ENCODE data around the gene RB1. TPM values are rescaled to one million over a fixed set of nuclear protein-coding genes. Genes with fewer than 3 reads are reported as not detected.

RB1 gene
- polyA plus RNA-seq (2013, experiment 1 of 4), result 27.4 TPM
- 29.1 TPM for polyA plus RNA-seq (2013, experiment 2 of 4)
- 25.4 TPM for polyA plus RNA-seq (2013, experiment 3 of 4)
- polyA plus RNA-seq (2013, experiment 4 of 4), result 28.0 TPM

GRCh38 chr13:48303359-48304142 lies at the start of gene RB1:
RB1 (plus strand) TSS chr13:48303751; CDS start chr13:48303913, 162 bp downstream.
- H3K36me3 ChIP-seq (ENCODE audit: control insufficient read depth, insufficient read depth, low read length), result no peaks in the 10 kb centered on the region
- H3K27me3 ChIP-seq (ENCODE audit: control insufficient read depth, insufficient read depth, low read length, poor library complexity, severe bottlenecking), result no peaks in the 10 kb centered on the region
- peaks cover 4% of the 10 kb centered on the region for H3K4me1 ChIP-seq (ENCODE audit: control insufficient read depth, insufficient read depth, low read length)
- H3K4me3 ChIP-seq (ENCODE audit: insufficient read depth, low read depth, low read length), result peak within 1 kb of the TSS; percentile 88
- H3K27ac ChIP-seq (ENCODE audit: insufficient read depth, low read depth, low read length, poor library complexity, severe bottlenecking), result peak within 1 kb of the TSS; percentile 92
- no peaks in the 10 kb centered on the region for H3K9me3 ChIP-seq (ENCODE audit: control insufficient read depth, low read length)
- 0% methylated on average over 96 of the region's 96 CpGs for WGBS, 2 experiments

GRCh38 chr13:48253849-48254248 lies 49.7 kb upstream of the RB1 start:
- Histone ChIP-seq H3K27ac (ENCODE audit: insufficient read depth, low read depth, low read length, poor library complexity, severe bottlenecking) (no peak overlapping the region), H3K27me3 (ENCODE audit: control insufficient read depth, insufficient read depth, low read length, poor library complexity, severe bottlenecking) (no peaks in the 10 kb centered on the region), H3K4me1 (ENCODE audit: control insufficient read depth, insufficient read depth, low read length) (no peaks in the 10 kb centered on the region), H3K36me3 (ENCODE audit: control insufficient read depth, insufficient read depth, low read length) (no peaks in the 10 kb centered on the region), H3K4me3 (ENCODE audit: insufficient read depth, low read depth, low read length) (no peak overlapping the region), H3K9me3 (ENCODE audit: control insufficient read depth, low read length) (no peaks in the 10 kb centered on the region)
- 92 to 100% methylated on average over 2 of the region's 2 CpGs for WGBS, 2 experiments

DNA sequence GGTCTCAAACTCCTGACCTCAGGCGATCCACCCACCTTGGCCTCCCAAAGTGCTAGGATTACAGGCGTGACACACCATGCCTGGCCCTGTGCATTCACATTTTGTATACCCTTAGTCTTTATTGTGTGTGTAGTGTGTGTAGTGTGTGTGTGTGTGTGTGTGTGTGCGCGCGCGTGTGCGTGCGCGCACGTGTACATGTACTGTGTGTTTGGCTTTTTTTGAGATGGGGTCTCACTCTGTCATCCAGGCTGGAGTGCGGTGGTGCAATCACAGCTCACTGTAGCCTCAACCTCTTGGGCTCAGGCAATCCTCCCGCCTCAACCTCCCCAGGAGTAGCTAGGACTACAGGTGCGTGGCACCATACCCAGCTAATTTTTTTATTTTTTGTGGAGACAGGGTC lies 48.5 kb upstream of the RB1 start:
- WGBS, 2 experiments, result 80 to 88% methylated on average over 13 of the region's 13 CpGs
- H3K27me3 ChIP-seq (ENCODE audit: control insufficient read depth, insufficient read depth, low read length, poor library complexity, severe bottlenecking), result no peaks in the 10 kb centered on the region
- no peak overlapping the region for H3K27ac ChIP-seq (ENCODE audit: insufficient read depth, low read depth, low read length, poor library complexity, severe bottlenecking)
- H3K36me3 ChIP-seq (ENCODE audit: control insufficient read depth, insufficient read depth, low read length), result no peaks in the 10 kb centered on the region
- no peaks in the 10 kb centered on the region for H3K4me1 ChIP-seq (ENCODE audit: control insufficient read depth, insufficient read depth, low read length)
- H3K9me3 ChIP-seq (ENCODE audit: control insufficient read depth, low read length), result no peaks in the 10 kb centered on the region
- no peak overlapping the region for H3K4me3 ChIP-seq (ENCODE audit: insufficient read depth, low read depth, low read length)

DNA sequence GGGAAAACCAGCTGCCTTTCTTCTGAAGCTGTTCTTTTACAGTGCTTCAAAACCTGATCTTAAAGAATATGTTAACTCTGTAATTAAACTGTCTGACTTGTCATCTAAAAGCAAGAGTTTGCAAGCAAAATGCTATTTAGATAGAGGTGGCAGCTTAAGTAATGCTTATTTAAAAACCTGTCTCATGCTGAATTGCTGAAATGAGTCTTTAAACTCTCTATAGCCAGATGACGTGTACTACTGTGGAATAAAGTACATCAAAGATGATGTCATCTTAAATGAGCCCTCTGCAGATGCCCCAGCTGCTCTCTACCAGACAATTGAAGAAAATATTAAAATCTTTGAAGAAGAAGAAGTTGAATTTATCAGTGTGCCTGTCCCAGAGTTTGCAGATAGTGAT lies 47.6 kb upstream of the RB1 start:
- H3K4me3 ChIP-seq (ENCODE audit: insufficient read depth, low read depth, low read length), result no peak overlapping the region
- H3K27me3 ChIP-seq (ENCODE audit: control insufficient read depth, insufficient read depth, low read length, poor library complexity, severe bottlenecking), result no peaks in the 10 kb centered on the region
- 93 to 100% methylated on average over 1 of the region's 1 CpG for WGBS, 2 experiments
- no peaks in the 10 kb centered on the region for H3K9me3 ChIP-seq (ENCODE audit: control insufficient read depth, low read length)
- H3K4me1 ChIP-seq (ENCODE audit: control insufficient read depth, insufficient read depth, low read length), result no peaks in the 10 kb centered on the region
- no peaks in the 10 kb centered on the region for H3K36me3 ChIP-seq (ENCODE audit: control insufficient read depth, insufficient read depth, low read length)
- no peak overlapping the region for H3K27ac ChIP-seq (ENCODE audit: insufficient read depth, low read depth, low read length, poor library complexity, severe bottlenecking)

DNA sequence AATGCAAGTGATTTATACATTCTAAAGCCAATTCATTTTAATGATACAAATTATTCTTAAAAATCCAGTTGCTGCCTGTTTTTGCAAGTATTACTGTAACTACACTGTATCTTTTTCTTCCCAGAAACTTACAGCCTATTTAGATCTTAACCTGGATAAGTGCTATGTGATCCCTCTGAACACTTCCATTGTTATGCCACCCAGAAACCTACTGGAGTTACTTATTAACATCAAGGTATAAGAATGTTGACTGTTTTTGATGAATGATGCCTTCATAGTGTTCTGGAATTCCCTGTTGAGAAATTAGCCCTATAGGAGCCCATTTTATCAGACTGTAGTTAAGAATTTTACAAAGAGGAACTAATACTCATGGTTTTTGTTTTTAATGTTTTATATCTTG lies 45.5 kb upstream of the RB1 start:
- no peak overlapping the region for H3K27ac ChIP-seq (ENCODE audit: insufficient read depth, low read depth, low read length, poor library complexity, severe bottlenecking)
- H3K4me3 ChIP-seq (ENCODE audit: insufficient read depth, low read depth, low read length), result no peak overlapping the region
- H3K27me3 ChIP-seq (ENCODE audit: control insufficient read depth, insufficient read depth, low read length, poor library complexity, severe bottlenecking), result no peaks in the 10 kb centered on the region
- peaks cover 7% of the 10 kb centered on the region for H3K36me3 ChIP-seq (ENCODE audit: control insufficient read depth, insufficient read depth, low read length)
- H3K4me1 ChIP-seq (ENCODE audit: control insufficient read depth, insufficient read depth, low read length), result no peaks in the 10 kb centered on the region
- H3K9me3 ChIP-seq (ENCODE audit: control insufficient read depth, low read length), result no peaks in the 10 kb centered on the region

GRCh38 chr13:48258430-48258829 lies 45.1 kb upstream of the RB1 start:
- WGBS, 2 experiments, result 94 to 100% methylated on average over 3 of the region's 3 CpGs

DNA sequence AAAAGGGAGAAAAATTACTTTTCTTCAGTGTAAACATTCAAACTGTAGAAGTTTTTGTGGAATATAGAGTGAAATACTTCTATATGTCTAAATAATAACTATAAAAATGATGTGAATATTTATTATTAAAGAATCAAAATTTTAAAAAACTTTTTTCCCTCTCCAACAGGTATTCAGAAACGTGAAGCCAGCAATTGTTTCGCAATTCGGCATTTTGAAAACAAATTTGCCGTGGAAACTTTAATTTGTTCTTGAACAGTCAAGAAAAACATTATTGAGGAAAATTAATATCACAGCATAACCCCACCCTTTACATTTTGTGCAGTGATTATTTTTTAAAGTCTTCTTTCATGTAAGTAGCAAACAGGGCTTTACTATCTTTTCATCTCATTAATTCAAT lies 42.6 kb upstream of the RB1 start:
- 95 to 97% methylated on average over 4 of the region's 4 CpGs for WGBS, 2 experiments
- Histone ChIP-seq H3K27ac (ENCODE audit: insufficient read depth, low read depth, low read length, poor library complexity, severe bottlenecking) (no peak overlapping the region), H3K27me3 (ENCODE audit: control insufficient read depth, insufficient read depth, low read length, poor library complexity, severe bottlenecking) (no peaks in the 10 kb centered on the region), H3K4me1 (ENCODE audit: control insufficient read depth, insufficient read depth, low read length) (no peaks in the 10 kb centered on the region), H3K9me3 (ENCODE audit: control insufficient read depth, low read length) (no peaks in the 10 kb centered on the region), H3K4me3 (ENCODE audit: insufficient read depth, low read depth, low read length) (no peak overlapping the region), H3K36me3 (ENCODE audit: control insufficient read depth, insufficient read depth, low read length) (peaks cover 7% of the 10 kb centered on the region)

More at GRCh38 chr13:48258430-48258829, 45.1 kb upstream of the RB1 start:
- Histone ChIP-seq H3K4me1 (ENCODE audit: control insufficient read depth, insufficient read depth, low read length) (no peaks in the 10 kb centered on the region), H3K36me3 (ENCODE audit: control insufficient read depth, insufficient read depth, low read length) (peaks cover 7% of the 10 kb centered on the region), H3K4me3 (ENCODE audit: insufficient read depth, low read depth, low read length) (no peak overlapping the region), H3K27ac (ENCODE audit: insufficient read depth, low read depth, low read length, poor library complexity, severe bottlenecking) (no peak overlapping the region), H3K9me3 (ENCODE audit: control insufficient read depth, low read length) (no peaks in the 10 kb centered on the region), H3K27me3 (ENCODE audit: control insufficient read depth, insufficient read depth, low read length, poor library complexity, severe bottlenecking) (no peaks in the 10 kb centered on the region)

- Histone ChIP-seq H3K4me3 (ENCODE audit: insufficient read depth, low read depth, low read length) (no peak overlapping the region), H3K4me1 (ENCODE audit: control insufficient read depth, insufficient read depth, low read length) (peaks cover 4% of the 10 kb centered on the region), H3K36me3 (ENCODE audit: control insufficient read depth, insufficient read depth, low read length) (peaks cover 7% of the 10 kb centered on the region), H3K27ac (ENCODE audit: insufficient read depth, low read depth, low read length, poor library complexity, severe bottlenecking) (no peak overlapping the region), H3K9me3 (ENCODE audit: control insufficient read depth, low read length) (no peaks in the 10 kb centered on the region), H3K27me3 (ENCODE audit: control insufficient read depth, insufficient read depth, low read length, poor library complexity, severe bottlenecking) (no peaks in the 10 kb centered on the region)
- WGBS, 2 experiments, result 86 to 91% methylated on average over 1 of the region's 1 CpG
These were observed 40.4 kb upstream of the RB1 start for GRCh38 chr13:48263196-48263595.

- Histone ChIP-seq H3K4me3 (ENCODE audit: insufficient read depth, low read depth, low read length) (no peak overlapping the region), H3K36me3 (ENCODE audit: control insufficient read depth, insufficient read depth, low read length) (peaks cover 7% of the 10 kb centered on the region), H3K27me3 (ENCODE audit: control insufficient read depth, insufficient read depth, low read length, poor library complexity, severe bottlenecking) (no peaks in the 10 kb centered on the region), H3K4me1 (ENCODE audit: control insufficient read depth, insufficient read depth, low read length) (peaks cover 4% of the 10 kb centered on the region), H3K9me3 (ENCODE audit: control insufficient read depth, low read length) (no peaks in the 10 kb centered on the region), H3K27ac (ENCODE audit: insufficient read depth, low read depth, low read length, poor library complexity, severe bottlenecking) (no peak overlapping the region)
- 96 to 97% methylated on average over 2 of the region's 2 CpGs for WGBS, 2 experiments
These were observed 39.5 kb upstream of the RB1 start for GRCh38 chr13:48264058-48264457.

DNA sequence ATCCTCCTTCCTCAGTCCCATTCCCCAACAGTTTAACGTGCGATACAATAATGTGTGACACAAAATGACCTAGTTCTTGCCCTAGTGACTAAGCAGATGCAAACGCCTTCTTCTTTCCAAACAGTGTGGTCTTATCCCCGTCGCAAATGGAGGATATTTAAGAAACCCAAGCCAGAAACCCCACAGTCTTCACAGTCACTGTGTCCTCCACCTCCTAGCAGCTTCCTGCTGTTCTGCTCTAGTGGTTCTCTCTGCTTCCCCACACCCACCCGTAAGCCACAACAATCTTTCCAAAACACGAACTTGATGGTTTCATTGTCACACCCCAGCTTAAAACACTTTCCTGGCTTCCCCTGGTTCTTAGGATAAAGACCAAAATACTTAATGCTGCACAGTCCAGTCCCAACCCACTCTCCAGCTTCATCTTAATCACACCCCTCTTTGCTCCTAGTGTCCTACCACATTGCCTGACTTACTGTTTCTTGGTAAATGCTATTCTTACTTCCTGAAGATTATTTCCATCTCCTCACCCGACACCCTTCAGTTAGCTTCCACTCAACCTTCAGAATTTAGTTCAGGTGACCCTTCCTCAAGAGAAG lies 38.2 kb upstream of the RB1 start:
- Histone ChIP-seq H3K27me3 (ENCODE audit: control insufficient read depth, insufficient read depth, low read length, poor library complexity, severe bottlenecking) (no peaks in the 10 kb centered on the region), H3K4me3 (ENCODE audit: insufficient read depth, low read depth, low read length) (no peak overlapping the region), H3K4me1 (ENCODE audit: control insufficient read depth, insufficient read depth, low read length) (peaks cover 4% of the 10 kb centered on the region), H3K27ac (ENCODE audit: insufficient read depth, low read depth, low read length, poor library complexity, severe bottlenecking) (no peak overlapping the region), H3K9me3 (ENCODE audit: control insufficient read depth, low read length) (no peaks in the 10 kb centered on the region), H3K36me3 (ENCODE audit: control insufficient read depth, insufficient read depth, low read length) (peaks cover 7% of the 10 kb centered on the region)
- WGBS, 2 experiments, result 92% methylated on average over 8 of the region's 8 CpGs
